H1 (cell line): Measurements from ENCODE around the gene CDCA3. TPM values are rescaled to one million over a fixed set of nuclear protein-coding genes. Genes with fewer than 3 reads are reported as not detected.

ENCODE experiments used
- BACH1 ChIP-seq: IDR thresholded peaks from 2 replicates; pipeline ENCODE4 v1.6.1; 2012; ENCODE audit warnings: low read length, improper control_type of control experiment
- BRCA1 ChIP-seq: IDR thresholded peaks from 2 replicates; pipeline ENCODE4 v1.6.1; 2012; ENCODE audit warnings: low read depth, low read length, improper control_type of control experiment
- CHD2 ChIP-seq: IDR thresholded peaks from 2 replicates; pipeline ENCODE4 v1.6.1; 2012; ENCODE audit warnings: low read length, improper control_type of control experiment
- CHD7 ChIP-seq: fragments of 300-600 bp; sonication (generic); IDR thresholded peaks from 2 replicates; pipeline ENCODE4 v1.7.1; 2012; ENCODE audit warnings: low read length, moderate library complexity, mild to moderate bottlenecking, inconsistent platforms; ENCODE audit not compliant: insufficient replicate concordance
- GTF2F1 ChIP-seq: IDR thresholded peaks from 2 replicates; pipeline ENCODE4 v1.6.1; 2012; ENCODE audit warnings: low read depth, low read length, improper control_type of control experiment, borderline replicate concordance
- HDAC2 ChIP-seq, 2 experiments: fragments of 300-600 bp in 1 of 2; sonication (generic) in 1 of 2; IDR thresholded peaks; 2 replicates each; pipeline ENCODE4 v1.6.1; 2011 to 2012; ENCODE audit warnings: low read depth in 2 of 2, low read length in 2 of 2, mild to moderate bottlenecking in 2 of 2, moderate library complexity in 2 of 2, borderline replicate concordance in 1 of 2, inconsistent platforms in 1 of 2
- NANOG ChIP-seq: IDR thresholded peaks from 2 replicates; pipeline ENCODE4 v1.6.1; 2011; ENCODE audit warnings: low read length, low read depth, mild to moderate bottlenecking, inconsistent platforms; ENCODE audit not compliant: insufficient read depth, poor library complexity, severe bottlenecking
- POLR2A ChIP-seq, 2 experiments: IDR thresholded peaks; 1 replicate in 1 of 2; 2 replicates in 1 of 2; pipeline ENCODE4 v1.6.1; 2011; ENCODE audit warnings: low read depth in 2 of 2, low read length in 2 of 2, mild to moderate bottlenecking in 2 of 2; ENCODE audit errors: control extremely low read depth in 1 of 2
- RAD21 ChIP-seq, 2 experiments: IDR thresholded peaks in 1 of 2; conservative IDR thresholded peaks in 1 of 2; 2 replicates each; pipeline ENCODE4 v1.6.1; 2011; ENCODE audit warnings: low read depth in 2 of 2, low read length in 2 of 2, improper control_type of control experiment in 1 of 2, inconsistent platforms in 1 of 2, mild to moderate bottlenecking in 1 of 2, moderate library complexity in 1 of 2
- RFX5 ChIP-seq: IDR thresholded peaks from 2 replicates; pipeline ENCODE4 v1.6.1; 2011; ENCODE audit warnings: low read depth, low read length, improper control_type of control experiment, borderline replicate concordance
- SAP30 ChIP-seq: fragments of 300-600 bp; sonication (generic); IDR thresholded peaks from 2 replicates; pipeline ENCODE4 v1.7.1; 2012; ENCODE audit warnings: low read length, moderate library complexity, mild to moderate bottlenecking, inconsistent platforms; ENCODE audit not compliant: insufficient read depth, insufficient replicate concordance
- polyA plus RNA-seq, 7 experiments: library from polyadenylated mRNA; depleted of rRNA in 3 of 7; stranded (reverse) in 5 of 7; unstranded in 2 of 7; fragments of >200 nt in 5 of 7; fragments of 200-250 nt in 2 of 7; gene quantifications; 1 replicate in 5 of 7; 2 replicates in 1 of 7; 4 replicates in 1 of 7; pipeline versions ENCODE4 v1.2.1 to v1.2.3, GENCODE V29; 2011 to 2013; ENCODE audit warnings: missing spikeins in 2 of 7, mixed read lengths in 2 of 7
- total RNA-seq: library from RNA; stranded (reverse); fragmentation: NEBNext Ultra II Directional; extraction: Animal tissue kit (Norgen Biotek cat#: 25700); gene quantifications from 2 replicates; pipeline ENCODE4 v1.2.1, GENCODE V29; 2021

CDCA3 gene
- total and polyA plus RNA-seq, 2 of the 8 experiments (the other 6 are each of a cell fraction or from before 2014, with no cell fraction given), result 47.7 to 71.2 TPM

DNA sequence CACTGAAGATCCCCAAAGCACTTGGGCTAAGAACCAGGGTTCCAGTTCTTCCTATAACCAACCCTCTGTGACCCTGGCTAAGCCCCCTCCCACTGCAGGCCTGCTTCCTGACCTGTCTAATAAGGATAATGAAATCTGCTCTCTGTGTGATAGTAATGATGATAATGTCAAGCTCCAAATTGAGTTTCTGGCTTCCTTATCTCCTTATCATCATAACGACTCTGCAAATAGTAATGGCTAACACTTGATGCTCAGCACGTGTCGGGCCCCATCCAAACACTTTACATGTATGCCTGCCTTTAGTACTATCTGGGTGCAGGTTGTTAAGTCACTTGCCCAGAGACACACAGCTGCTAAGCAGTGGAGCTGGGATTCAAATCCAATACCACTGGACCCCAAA lies 34.5 kb downstream of the CDCA3 start (continued):
- TF ChIP-seq CHD7, result no peak
- no peak for TF ChIP-seq CHD2
- TF ChIP-seq RFX5, result no peak
- no peak for TF ChIP-seq GTF2F1
- no peak for TF ChIP-seq BRCA1
- no peak for TF ChIP-seq POLR2A (IDR thresholded peaks at IDR 0.05; ENCODE audit: control extremely low read depth in 1 of 2, low read depth in 2 of 2, low read length in 2 of 2)
- no peak for TF ChIP-seq NANOG
- no peak for TF ChIP-seq HDAC2 (IDR thresholded peaks at IDR 0.05; ENCODE audit: borderline replicate concordance in 1 of 2, low read depth in 2 of 2, low read length in 2 of 2)
- TF ChIP-seq RAD21 (IDR thresholded peaks at IDR 0.05 in 1 of 2, conservative IDR thresholded peaks at IDR 0.05 in 1 of 2; ENCODE audit: low read depth in 2 of 2, low read length in 2 of 2), result no peak
- TF ChIP-seq BACH1, result no peak
- no peak for TF ChIP-seq SAP30
